HG02759 (cell line): ENCODE data around the gene PWWP2B.

ENCODE experiments used
- ATAC-seq: cut with Tn5 transposase; IDR thresholded peaks from one replicate; pipeline ENCODE4 v1.9.1; 2021; ENCODE audit warnings: mild to moderate bottlenecking, moderate library complexity; ENCODE audit not compliant: unreplicated experiment

The PWWP2B gene

GRCh38 chr10:132363376-132363775, 33.6 kb upstream of the PWWP2B start:
- ATAC-seq = no peak

GRCh38 chr10:132363921-132364593, 32.9 kb upstream of the PWWP2B start:
- ATAC-seq = peak; percentile 64

- ATAC-seq = no peak
Measured at GRCh38 chr10:132364594-132364970, 32.4 kb upstream of the PWWP2B start.

- no peak for ATAC-seq
Measured at GRCh38 chr10:132365102-132365501, 31.9 kb upstream of the PWWP2B start.

- no peak for ATAC-seq
Measured at GRCh38 chr10:132366006-132366405, 31.0 kb upstream of the PWWP2B start.

- ATAC-seq = no peak
Measured at GRCh38 chr10:132366499-132366898, 30.5 kb upstream of the PWWP2B start.

GRCh38 chr10:132368391-132368790, 28.6 kb upstream of the PWWP2B start:
- ATAC-seq = no peak

GRCh38 chr10:132368881-132369635, 27.9 kb upstream of the PWWP2B start:
- no peak for ATAC-seq

- no peak for ATAC-seq
Measured at GRCh38 chr10:132369636-132370185, 27.3 kb upstream of the PWWP2B start.

GRCh38 chr10:132370426-132371340, 26.3 kb upstream of the PWWP2B start:
- ATAC-seq = no peak

- no peak for ATAC-seq
Measured at GRCh38 chr10:132371641-132372081, 25.3 kb upstream of the PWWP2B start.

GRCh38 chr10:132372516-132373095, 24.4 kb upstream of the PWWP2B start:
- ATAC-seq = no peak

- no peak for ATAC-seq
Measured at GRCh38 chr10:132373241-132373955, 23.6 kb upstream of the PWWP2B start.

- ATAC-seq = no peak
Measured at GRCh38 chr10:132374176-132374575, 22.8 kb upstream of the PWWP2B start.

GRCh38 chr10:132374612-132375011, 22.4 kb upstream of the PWWP2B start:
- ATAC-seq = no peak

- ATAC-seq = no peak
Measured at GRCh38 chr10:132375116-132375794, 21.7 kb upstream of the PWWP2B start.

- no peak for ATAC-seq
Measured at GRCh38 chr10:132375795-132376297, 21.2 kb upstream of the PWWP2B start.

GRCh38 chr10:132376394-132376851, 20.6 kb upstream of the PWWP2B start:
- ATAC-seq = no peak

- no peak for ATAC-seq
Measured at GRCh38 chr10:132377326-132377725, 19.7 kb upstream of the PWWP2B start.
